Astrocyte (in vitro differentiated cells and primary cell): ENCODE measurements around the gene SERPINA1. TPM values are rescaled to one million over a fixed set of nuclear protein-coding genes. Genes with fewer than 3 reads are reported as not detected.
"Not testable (repeated sequence)": the region's sequence is repeated elsewhere in the genome, so short reads cannot be mapped to it uniquely, and the experiment has no call there.

Experiments used
- DNase-seq: peaks from one replicate; pipeline ENCODE4 v3.0.0-alpha.2; 2010; ENCODE audit warnings: low read depth
- FAIRE-seq: peaks from 2 replicates; lab custom pipeline; 2011; peaks lifted over from hg19 to GRCh38; lab: Jason Lieb, UNC
- H2AFZ ChIP-seq: 2 replicates; pipeline ENCODE4 v1.6.0; 2012; ENCODE audit warnings: low read depth, low read length, inconsistent platforms
- H3K27ac ChIP-seq: 2 replicates; pipeline ENCODE4 v1.5.1; 2011; ENCODE audit warnings: low read depth, low read length, inconsistent platforms
- H3K27me3 ChIP-seq: 2 replicates; pipeline ENCODE4 v1.6.0; 2011; ENCODE audit warnings: low read length, inconsistent platforms; ENCODE audit not compliant: insufficient read depth
- H3K36me3 ChIP-seq: 2 replicates; pipeline ENCODE4 v1.5.1; 2011; ENCODE audit warnings: low read length, inconsistent platforms; ENCODE audit not compliant: insufficient read depth
- H3K4me1 ChIP-seq: 2 replicates; pipeline ENCODE4 v1.5.1; 2011; ENCODE audit warnings: low read length, inconsistent platforms; ENCODE audit not compliant: insufficient read depth
- H3K4me2 ChIP-seq: 2 replicates; pipeline ENCODE4 v1.6.0; 2012; ENCODE audit warnings: low read length, inconsistent platforms
- H3K4me3 ChIP-seq: 2 replicates; pipeline ENCODE4 v1.5.1; 2011; ENCODE audit warnings: low read depth, mild to moderate bottlenecking, low read length, inconsistent platforms; ENCODE audit not compliant: insufficient read depth
- H3K79me2 ChIP-seq: 2 replicates; pipeline ENCODE4 v1.6.0; 2012; ENCODE audit warnings: mild to moderate bottlenecking, low read length, inconsistent platforms; ENCODE audit not compliant: insufficient read depth
- H3K9ac ChIP-seq: 2 replicates; pipeline ENCODE4 v1.6.0; 2012; ENCODE audit warnings: mild to moderate bottlenecking, low read length, inconsistent platforms
- H3K9me3 ChIP-seq: 2 replicates; pipeline ENCODE4 v1.5.1; 2012; ENCODE audit warnings: low read depth, mild to moderate bottlenecking, low read length, inconsistent platforms; ENCODE audit not compliant: insufficient read depth
- H4K20me1 ChIP-seq: 2 replicates; pipeline ENCODE4 v1.6.0; 2012; ENCODE audit warnings: low read length, inconsistent platforms; ENCODE audit not compliant: insufficient read depth
- H3K27ac Mint-ChIP-seq: one replicate; pipeline ENCODE4 v1.8.0; 2021; ENCODE audit warnings: mild to moderate bottlenecking, mixed read lengths; ENCODE audit not compliant: unreplicated experiment
- H3K27me3 Mint-ChIP-seq: one replicate; pipeline ENCODE4 v1.8.0; 2021; ENCODE audit warnings: low read depth, mixed read lengths; ENCODE audit not compliant: unreplicated experiment
- H3K36me3 Mint-ChIP-seq: one replicate; pipeline ENCODE4 v1.8.0; 2021; ENCODE audit warnings: low read depth, mixed read lengths; ENCODE audit not compliant: unreplicated experiment
- H3K4me1 Mint-ChIP-seq: one replicate; pipeline ENCODE4 v1.8.0; 2021; ENCODE audit warnings: low read depth, mixed read lengths; ENCODE audit not compliant: unreplicated experiment
- H3K4me3 Mint-ChIP-seq: one replicate; pipeline ENCODE4 v1.8.0; 2021; ENCODE audit warnings: mild to moderate bottlenecking, moderate library complexity, mixed read lengths; ENCODE audit not compliant: unreplicated experiment
- H3K9me3 Mint-ChIP-seq: one replicate; pipeline ENCODE4 v1.8.0; 2021; ENCODE audit warnings: mild to moderate bottlenecking, mixed read lengths; ENCODE audit not compliant: unreplicated experiment
- EZH2 ChIP-seq: IDR thresholded peaks from 2 replicates; pipeline ENCODE4 v1.6.1; 2012; ENCODE audit warnings: mild to moderate bottlenecking, low read length, inconsistent platforms; ENCODE audit not compliant: insufficient read depth
- total RNA-seq: library from RNA; stranded (reverse); gene quantifications from 2 replicates; pipeline ENCODE4 v1.2.1, GENCODE V29; 2021
- TF ChIP-seq, protein P1 (sequence below): IDR thresholded peaks from 2 replicates; pipeline ENCODE4 v1.5.1; 2011; ENCODE audit warnings: low read depth, mild to moderate bottlenecking, inconsistent platforms, low read length, moderate library complexity; ENCODE audit not compliant: insufficient read depth

The SERPINA1 gene
- total RNA-seq, 1 donor from 2014 or later, result 0.98 TPM

DNA sequence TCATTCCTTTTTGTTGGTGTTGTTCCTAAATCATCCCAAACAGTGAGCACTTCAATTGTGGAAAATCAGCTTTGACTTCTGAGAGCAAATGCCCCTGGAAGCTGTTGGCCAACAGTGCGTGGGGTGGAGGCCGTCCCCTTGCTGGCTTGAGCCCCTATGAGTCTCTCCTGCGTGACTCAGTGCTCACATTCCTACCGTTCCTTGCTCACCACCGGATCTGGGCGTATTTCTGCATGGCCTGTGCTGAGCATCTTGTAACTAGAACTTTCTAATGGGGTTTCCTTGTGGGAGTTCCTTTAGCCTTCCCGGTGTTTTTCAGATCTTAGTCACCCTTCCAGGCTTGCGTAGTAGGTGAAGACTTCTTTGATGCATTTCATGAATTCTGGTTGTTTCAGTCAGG lies 14.7 kb downstream of the SERPINA1 start:
- DNase-seq (peak; percentile 99), FAIRE-seq (peak; percentile 98)
- Histone ChIP-seq H2AFZ (peak overlapping the region; percentile 6), H3K9ac (peak overlapping the region; percentile 48), H3K36me3 (no peaks in the 10 kb centered on the region), H3K4me1 (peaks cover 22% of the 10 kb centered on the region), H3K27me3 (no peaks in the 10 kb centered on the region), H3K4me2 (peak overlapping the region; percentile 52), H3K9me3 (no peaks in the 10 kb centered on the region), H3K4me3 (no peak overlapping the region), H3K27ac (peak overlapping the region; percentile 55), H4K20me1 (no peaks in the 10 kb centered on the region), H3K79me2 (no peaks in the 10 kb centered on the region)
- TF ChIP-seq, protein P1, sequence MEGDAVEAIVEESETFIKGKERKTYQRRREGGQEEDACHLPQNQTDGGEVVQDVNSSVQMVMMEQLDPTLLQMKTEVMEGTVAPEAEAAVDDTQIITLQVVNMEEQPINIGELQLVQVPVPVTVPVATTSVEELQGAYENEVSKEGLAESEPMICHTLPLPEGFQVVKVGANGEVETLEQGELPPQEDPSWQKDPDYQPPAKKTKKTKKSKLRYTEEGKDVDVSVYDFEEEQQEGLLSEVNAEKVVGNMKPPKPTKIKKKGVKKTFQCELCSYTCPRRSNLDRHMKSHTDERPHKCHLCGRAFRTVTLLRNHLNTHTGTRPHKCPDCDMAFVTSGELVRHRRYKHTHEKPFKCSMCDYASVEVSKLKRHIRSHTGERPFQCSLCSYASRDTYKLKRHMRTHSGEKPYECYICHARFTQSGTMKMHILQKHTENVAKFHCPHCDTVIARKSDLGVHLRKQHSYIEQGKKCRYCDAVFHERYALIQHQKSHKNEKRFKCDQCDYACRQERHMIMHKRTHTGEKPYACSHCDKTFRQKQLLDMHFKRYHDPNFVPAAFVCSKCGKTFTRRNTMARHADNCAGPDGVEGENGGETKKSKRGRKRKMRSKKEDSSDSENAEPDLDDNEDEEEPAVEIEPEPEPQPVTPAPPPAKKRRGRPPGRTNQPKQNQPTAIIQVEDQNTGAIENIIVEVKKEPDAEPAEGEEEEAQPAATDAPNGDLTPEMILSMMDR, result no peak
- TF ChIP-seq EZH2, result no peak
- peaks cover 17% of the 10 kb centered on the region for H3K4me1 Mint-ChIP-seq
- peak overlapping the region; percentile 45 for H3K27ac Mint-ChIP-seq
- H3K36me3 Mint-ChIP-seq, result no peaks in the 10 kb centered on the region
- H3K4me3 Mint-ChIP-seq, result no peak overlapping the region
- H3K27me3 Mint-ChIP-seq, result peaks cover 8% of the 10 kb centered on the region
- peaks cover 5% of the 10 kb centered on the region for H3K9me3 Mint-ChIP-seq

DNA sequence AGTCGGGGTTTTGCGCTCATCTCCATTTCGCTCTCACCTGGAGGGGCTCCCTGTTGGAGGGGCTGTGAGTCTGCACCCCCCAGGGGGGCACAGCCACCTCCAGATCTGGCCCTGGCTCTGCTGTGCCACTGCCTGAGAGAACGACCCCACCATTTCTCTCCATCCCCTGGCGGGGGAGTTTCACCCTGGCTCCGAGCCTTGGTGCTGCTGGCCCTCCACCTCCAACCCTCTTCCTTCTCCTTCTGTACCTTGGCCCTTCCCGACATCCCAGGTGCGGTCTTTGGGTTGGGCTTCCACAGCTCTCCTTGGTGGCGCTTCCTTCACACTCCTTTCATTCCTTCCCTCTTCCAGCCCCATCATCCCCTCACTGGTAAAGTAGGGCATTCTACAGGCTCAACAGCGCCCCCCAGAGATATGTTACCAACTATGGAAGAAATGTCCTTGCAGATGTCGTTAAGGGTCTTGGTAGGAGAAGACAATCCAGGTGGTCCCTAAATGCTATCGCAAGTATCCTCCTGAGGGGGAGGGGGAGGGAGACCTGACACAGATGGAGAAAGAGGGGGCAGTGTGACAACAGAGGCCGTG lies 16.3 kb downstream of the SERPINA1 start:
- Histone ChIP-seq H3K79me2 (no peaks in the 10 kb centered on the region), H3K9ac (no peak overlapping the region), H3K4me1 (peaks cover 22% of the 10 kb centered on the region), H4K20me1 (no peaks in the 10 kb centered on the region), H3K9me3 (no peaks in the 10 kb centered on the region), H3K36me3 (no peaks in the 10 kb centered on the region), H3K4me2 (no peak overlapping the region), H3K27me3 (no peaks in the 10 kb centered on the region), H3K4me3 (no peak overlapping the region), H2AFZ (no peak overlapping the region), H3K27ac (no peak overlapping the region)
- no peak for DNase-seq
- Mint-ChIP-seq H3K36me3 (no peaks in the 10 kb centered on the region), H3K4me3 (no peak overlapping the region), H3K27ac (no peak overlapping the region), H3K9me3 (peaks cover 5% of the 10 kb centered on the region), H3K4me1 (peaks cover 19% of the 10 kb centered on the region), H3K27me3 (peaks cover 6% of the 10 kb centered on the region)
- TF ChIP-seq, protein P1, result no peak
- TF ChIP-seq EZH2, result no peak
- FAIRE-seq, result no peak

DNA sequence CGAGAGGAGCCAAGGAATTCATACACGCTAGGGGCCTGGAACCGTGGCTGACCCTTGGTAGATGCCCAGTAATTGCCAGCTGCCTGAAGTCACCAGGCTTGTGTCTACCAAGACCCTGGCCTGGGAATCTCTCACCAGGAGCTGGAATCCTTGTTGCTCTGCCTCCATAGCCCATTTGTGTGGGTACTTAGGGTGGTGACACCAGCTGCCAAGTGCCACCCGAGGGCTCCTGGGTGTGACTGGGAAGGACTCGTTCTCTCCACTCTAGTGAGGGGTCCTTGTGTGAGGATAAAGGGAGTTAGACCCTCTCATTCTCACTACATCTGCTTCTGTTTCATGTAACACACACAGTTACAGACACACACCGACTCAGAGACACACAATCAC lies 17.9 kb downstream of the SERPINA1 start:
- Histone ChIP-seq H2AFZ (no peak overlapping the region), H3K27me3 (no peaks in the 10 kb centered on the region), H3K79me2 (no peaks in the 10 kb centered on the region), H3K4me2 (no peak overlapping the region), H3K4me3 (no peak overlapping the region), H4K20me1 (no peaks in the 10 kb centered on the region), H3K4me1 (peaks cover 22% of the 10 kb centered on the region), H3K9me3 (no peaks in the 10 kb centered on the region), H3K36me3 (no peaks in the 10 kb centered on the region), H3K27ac (no peak overlapping the region), H3K9ac (no peak overlapping the region)
- FAIRE-seq (no peak), DNase-seq (no peak)
- TF ChIP-seq EZH2, result no peak
- TF ChIP-seq, protein P1, result no peak
- no peak overlapping the region for H3K27ac Mint-ChIP-seq
- H3K9me3 Mint-ChIP-seq, result peaks cover 2% of the 10 kb centered on the region
- peaks cover 10% of the 10 kb centered on the region for H3K27me3 Mint-ChIP-seq
- H3K36me3 Mint-ChIP-seq, result no peaks in the 10 kb centered on the region
- H3K4me1 Mint-ChIP-seq, result peaks cover 19% of the 10 kb centered on the region
- no peak overlapping the region for H3K4me3 Mint-ChIP-seq

DNA sequence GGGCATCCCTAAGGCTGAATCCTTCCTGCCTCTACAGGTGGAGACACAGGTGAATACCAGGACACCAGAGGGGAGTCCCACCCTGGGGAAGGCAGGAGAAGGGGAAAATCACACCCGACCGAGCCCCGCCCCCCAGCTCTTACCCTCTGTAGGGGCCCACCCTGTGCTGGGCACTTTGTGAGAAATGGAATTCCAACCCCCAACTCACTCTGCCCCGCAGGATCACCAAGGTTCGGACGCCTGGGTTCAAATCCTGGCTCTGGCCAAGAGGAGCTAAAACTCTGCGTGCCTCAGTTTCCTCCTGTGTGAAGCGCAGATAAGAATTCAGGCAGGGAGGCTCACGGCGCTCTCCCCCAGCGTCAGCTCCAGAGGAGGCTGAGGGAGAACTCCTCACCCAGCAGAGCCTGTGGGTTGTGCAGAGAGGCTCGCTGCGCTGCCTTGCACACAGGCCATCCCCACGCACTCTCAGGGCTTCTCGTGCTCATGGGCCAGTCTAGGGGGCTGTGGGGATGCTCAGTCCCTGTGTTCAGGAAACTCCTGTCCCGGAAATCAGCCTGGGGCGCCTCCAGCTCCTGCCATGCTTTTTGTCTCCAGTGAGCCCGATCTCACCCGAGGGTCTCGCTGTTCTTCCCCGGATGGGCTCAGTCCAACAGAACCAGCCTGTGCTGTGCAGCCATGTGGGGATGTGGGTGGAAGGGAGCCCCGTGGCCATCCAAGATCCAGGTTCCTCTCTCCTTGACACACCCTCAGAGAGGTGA lies 18.5 kb downstream of the SERPINA1 start:
- H4K20me1 ChIP-seq, H3K4me3 Mint-ChIP-seq, H3K4me3 ChIP-seq, H3K36me3 Mint-ChIP-seq, H3K27me3 ChIP-seq, H3K9me3 ChIP-seq, DNase-seq, H3K27me3 Mint-ChIP-seq, H3K27ac Mint-ChIP-seq, H3K27ac ChIP-seq, H3K79me2 ChIP-seq, FAIRE-seq, H3K36me3 ChIP-seq, H2AFZ ChIP-seq, H3K9ac ChIP-seq, H3K9me3 Mint-ChIP-seq, H3K4me2 ChIP-seq: not testable (repeated sequence)
- H3K4me1 ChIP-seq, result peaks cover 20% of the 10 kb centered on the region
- peaks cover 19% of the 10 kb centered on the region for H3K4me1 Mint-ChIP-seq
